Measurements from ENCODE around the gene ADCYAP1R1. TPM values are rescaled to one million over a fixed set of nuclear protein-coding genes. Genes with fewer than 3 reads are reported as not detected.

Gene ADCYAP1R1
- total RNA-seq, 6 experiments from 2014 or later: 0.03 TPM; not detected in 5

DNA sequence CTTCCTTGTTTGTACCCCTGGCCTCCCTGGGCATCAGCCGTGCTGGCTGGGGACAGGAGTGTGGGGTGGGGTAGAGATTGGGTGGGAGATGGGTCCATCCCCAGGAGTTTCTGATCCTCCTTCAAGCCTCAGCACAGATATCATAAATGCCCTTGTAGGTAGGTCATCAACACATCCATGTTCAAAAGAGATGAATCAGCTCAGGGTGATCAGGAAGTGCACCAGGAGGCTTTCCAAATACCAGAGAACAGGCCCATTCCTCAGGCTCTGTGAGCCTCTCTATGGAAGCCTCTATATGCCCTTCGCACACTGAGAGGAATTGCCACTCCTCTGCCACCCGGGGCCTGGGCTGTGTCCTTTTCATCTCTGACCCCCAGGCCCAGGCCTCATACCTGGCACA, 31.9 kb upstream of the ADCYAP1R1 start:
- Mint-ChIP-seq H3K4me1 (ENCODE audit: low read depth) (no peaks in the 10 kb centered on the region), H3K36me3 (ENCODE audit: low read depth) (no peaks in the 10 kb centered on the region), H3K4me3 (no peak overlapping the region), H3K27ac (no peak overlapping the region), H3K27me3 (ENCODE audit: insufficient read depth) (peaks cover 14% of the 10 kb centered on the region), H3K9me3 (no peaks in the 10 kb centered on the region)
- TF ChIP-seq, protein P1, sequence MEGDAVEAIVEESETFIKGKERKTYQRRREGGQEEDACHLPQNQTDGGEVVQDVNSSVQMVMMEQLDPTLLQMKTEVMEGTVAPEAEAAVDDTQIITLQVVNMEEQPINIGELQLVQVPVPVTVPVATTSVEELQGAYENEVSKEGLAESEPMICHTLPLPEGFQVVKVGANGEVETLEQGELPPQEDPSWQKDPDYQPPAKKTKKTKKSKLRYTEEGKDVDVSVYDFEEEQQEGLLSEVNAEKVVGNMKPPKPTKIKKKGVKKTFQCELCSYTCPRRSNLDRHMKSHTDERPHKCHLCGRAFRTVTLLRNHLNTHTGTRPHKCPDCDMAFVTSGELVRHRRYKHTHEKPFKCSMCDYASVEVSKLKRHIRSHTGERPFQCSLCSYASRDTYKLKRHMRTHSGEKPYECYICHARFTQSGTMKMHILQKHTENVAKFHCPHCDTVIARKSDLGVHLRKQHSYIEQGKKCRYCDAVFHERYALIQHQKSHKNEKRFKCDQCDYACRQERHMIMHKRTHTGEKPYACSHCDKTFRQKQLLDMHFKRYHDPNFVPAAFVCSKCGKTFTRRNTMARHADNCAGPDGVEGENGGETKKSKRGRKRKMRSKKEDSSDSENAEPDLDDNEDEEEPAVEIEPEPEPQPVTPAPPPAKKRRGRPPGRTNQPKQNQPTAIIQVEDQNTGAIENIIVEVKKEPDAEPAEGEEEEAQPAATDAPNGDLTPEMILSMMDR (IDR thresholded peaks at IDR 0.05): no peak
- DNase-seq: no peak

DNA sequence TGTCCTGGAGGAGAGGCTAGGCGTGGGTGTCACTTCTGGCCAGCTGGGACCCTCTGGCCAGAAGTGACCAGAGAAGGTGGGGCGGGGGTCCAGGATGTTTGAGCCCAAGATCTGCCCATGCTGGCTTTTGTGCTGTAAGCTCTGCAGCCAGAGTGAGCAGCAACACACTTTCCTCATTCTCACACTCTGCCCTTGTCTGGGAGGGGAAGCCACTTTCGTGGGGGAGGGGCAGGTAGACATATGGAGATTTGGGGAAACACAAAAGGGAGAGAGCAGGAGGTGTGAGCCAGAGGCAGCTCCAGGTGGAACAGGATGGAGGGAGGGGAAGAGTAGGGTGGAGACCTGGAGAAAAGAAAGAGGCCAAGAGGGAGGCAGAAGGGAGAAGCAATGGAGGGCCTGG, 31.5 kb upstream of the ADCYAP1R1 start:
- no peaks in the 10 kb centered on the region for H3K4me1 Mint-ChIP-seq (ENCODE audit: low read depth)
- peaks cover 17% of the 10 kb centered on the region for H3K27me3 Mint-ChIP-seq (ENCODE audit: insufficient read depth)
- DNase-seq: no peak

DNA sequence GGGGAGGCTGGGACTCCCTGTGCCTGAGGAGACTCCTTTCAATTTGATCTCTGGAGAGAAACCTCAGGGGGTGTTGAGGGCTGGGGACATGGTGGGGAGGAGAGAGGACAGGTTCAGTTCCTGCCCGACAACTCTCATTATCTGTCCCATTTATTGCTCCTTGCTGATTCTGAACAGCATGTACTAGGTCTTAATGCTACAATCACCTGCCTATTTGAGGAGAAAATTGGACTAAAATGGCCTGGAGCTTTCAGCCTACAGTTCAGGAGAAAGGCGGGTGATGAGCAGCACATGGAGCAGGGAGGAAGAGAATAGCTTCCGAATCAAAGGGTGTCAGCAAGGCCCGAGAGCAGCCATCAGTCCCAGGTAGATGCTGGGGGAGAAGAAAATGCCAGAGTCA, 30.0 kb upstream of the ADCYAP1R1 start:
- no peak overlapping the region for H3K27ac Mint-ChIP-seq
- no peak for DNase-seq
- H3K27me3 Mint-ChIP-seq (ENCODE audit: insufficient read depth): peaks cover 20% of the 10 kb centered on the region
- no peaks in the 10 kb centered on the region for H3K36me3 Mint-ChIP-seq (ENCODE audit: low read depth)
- H3K4me1 Mint-ChIP-seq (ENCODE audit: low read depth): no peaks in the 10 kb centered on the region
- TF ChIP-seq, protein P1 (IDR thresholded peaks at IDR 0.05): no peak
- no peaks in the 10 kb centered on the region for H3K9me3 Mint-ChIP-seq
- no peak overlapping the region for H3K4me3 Mint-ChIP-seq

More for the DNA sequence above, 31.5 kb upstream of the ADCYAP1R1 start:
- TF ChIP-seq, protein P1 (IDR thresholded peaks at IDR 0.05): no peak
- no peaks in the 10 kb centered on the region for H3K36me3 Mint-ChIP-seq (ENCODE audit: low read depth)
- no peak overlapping the region for H3K4me3 Mint-ChIP-seq
- no peak overlapping the region for H3K27ac Mint-ChIP-seq
- H3K9me3 Mint-ChIP-seq: no peaks in the 10 kb centered on the region

DNA sequence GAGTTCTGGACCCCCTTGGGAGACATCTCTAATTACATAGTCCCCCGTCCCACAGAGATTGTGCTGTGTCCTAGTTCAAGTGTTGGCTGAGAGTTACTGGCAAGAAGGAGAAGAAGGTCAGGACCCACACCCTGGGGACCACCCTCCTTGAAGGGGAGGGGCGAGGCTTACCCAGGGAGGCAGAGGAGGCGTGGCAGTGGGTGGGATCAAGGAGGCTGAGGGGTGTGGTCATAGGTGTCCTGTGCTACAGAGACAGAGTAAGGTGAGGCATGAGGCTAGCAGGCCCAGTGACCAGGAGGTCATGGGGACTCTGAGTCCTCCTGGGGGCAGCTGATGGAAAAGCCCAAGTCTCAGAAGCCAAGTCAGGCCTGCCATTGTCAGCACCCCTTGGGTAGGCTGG, 29.4 kb upstream of the ADCYAP1R1 start:
- peaks cover 20% of the 10 kb centered on the region for H3K27me3 Mint-ChIP-seq (ENCODE audit: insufficient read depth)
- no peaks in the 10 kb centered on the region for H3K4me1 Mint-ChIP-seq (ENCODE audit: low read depth)
- no peak for DNase-seq
- TF ChIP-seq, protein P1 (IDR thresholded peaks at IDR 0.05): no peak
- H3K36me3 Mint-ChIP-seq (ENCODE audit: low read depth): no peaks in the 10 kb centered on the region
- no peak overlapping the region for H3K27ac Mint-ChIP-seq
- no peaks in the 10 kb centered on the region for H3K9me3 Mint-ChIP-seq
- H3K4me3 Mint-ChIP-seq: no peak overlapping the region

DNA sequence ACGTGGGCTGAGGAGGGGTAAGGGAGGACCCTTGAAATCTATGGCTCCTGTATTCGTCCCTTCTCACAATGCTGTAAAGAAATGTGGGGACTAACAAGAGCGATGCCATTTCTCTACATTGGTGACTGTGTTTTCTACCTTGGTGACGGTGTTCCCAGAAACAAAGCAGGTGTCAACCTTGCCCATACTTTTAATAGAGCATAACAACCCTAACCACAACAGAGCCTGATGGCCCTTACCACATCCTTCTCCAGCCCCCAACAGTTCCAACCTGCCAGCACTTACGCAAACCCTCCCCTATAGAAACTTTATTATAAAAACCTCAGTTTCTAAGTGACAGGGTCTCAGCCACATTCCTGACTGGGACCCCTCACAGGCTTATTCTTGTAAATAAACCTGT, 28.2 kb upstream of the ADCYAP1R1 start:
- no peak overlapping the region for H3K4me3 Mint-ChIP-seq
- H3K27ac Mint-ChIP-seq: no peak overlapping the region
- TF ChIP-seq, protein P1 (IDR thresholded peaks at IDR 0.05): no peak
- H3K9me3 Mint-ChIP-seq: no peaks in the 10 kb centered on the region
- no peak for DNase-seq
- no peaks in the 10 kb centered on the region for H3K4me1 Mint-ChIP-seq (ENCODE audit: low read depth)
- H3K36me3 Mint-ChIP-seq (ENCODE audit: low read depth): no peaks in the 10 kb centered on the region
- H3K27me3 Mint-ChIP-seq (ENCODE audit: insufficient read depth): peaks cover 21% of the 10 kb centered on the region

Measured in HFFc6 (cell line).